Activated naive CD8-positive, alpha-beta T cell treated with anti-CD3 and anti-CD28 coated beads, Interleukin-2, amount 10 ng/mL, durations not matched to agents 7 days and 5 days (primary cell): ENCODE results near the gene PDE4D. TPM values are rescaled to one million over a fixed set of nuclear protein-coding genes. Genes with fewer than 3 reads are reported as not detected.
"Not testable (repeated sequence)": the region's sequence is repeated elsewhere in the genome, so short reads cannot be mapped to it uniquely, and the experiment has no call there.

Experiments
- ATAC-seq: fragments of 150-1000 bp; cut with Tn5 transposase; one replicate; pipeline ENCODE4 v1.10.0; 2021; ENCODE audit warnings: low read depth, moderate library complexity
- POLR2A ChIA-PET: fragments of 350-600 bp; sonication (Branson Sonifier 250); formaldehyde crosslinking; loops from one replicate; lab custom pipeline; 2021; ENCODE audit warnings: antibody characterized with exemption; lab: Charles Lee
- DNase-seq: peaks from one replicate; pipeline ENCODE4 v3.0.0; 2021
- H3K27ac Mint-ChIP-seq: one replicate; pipeline ENCODE4 v1.8.0; 2022; ENCODE audit warnings: mild to moderate bottlenecking, mixed read lengths
- H3K27me3 Mint-ChIP-seq: one replicate; pipeline ENCODE4 v1.8.0; 2022; ENCODE audit warnings: mild to moderate bottlenecking, moderate library complexity, mixed read lengths
- H3K36me3 Mint-ChIP-seq: one replicate; pipeline ENCODE4 v1.8.0; 2021; ENCODE audit warnings: mild to moderate bottlenecking, mixed read lengths
- H3K4me1 Mint-ChIP-seq: one replicate; pipeline ENCODE4 v1.8.0; 2021; ENCODE audit warnings: mixed read lengths
- H3K4me3 Mint-ChIP-seq: one replicate; pipeline ENCODE4 v1.8.0; 2022; ENCODE audit warnings: mild to moderate bottlenecking, moderate library complexity, mixed read lengths
- H3K9me3 Mint-ChIP-seq: one replicate; pipeline ENCODE4 v1.8.0; 2021; ENCODE audit warnings: mixed read lengths
- total RNA-seq, 2 experiments: library from RNA; stranded (reverse); gene quantifications; one replicate each; pipeline ENCODE4 v1.2.3, GENCODE V29; 2021

The PDE4D gene
- total RNA-seq, 2 experiments from 2014 or later, result 65.1 to 67.1 TPM

- POLR2A ChIA-PET, result no interaction called here
- no peak for ATAC-seq
- H3K27me3 Mint-ChIP-seq, result peaks cover 4% of the 10 kb centered on the region
Observed at GRCh38 chr5:59421986-59422941, 471.3 kb downstream of the PDE4D start.

GRCh38 chr5:59420596-59420995, 472.9 kb downstream of the PDE4D start:
- Mint-ChIP-seq H3K36me3 (no peaks in the 10 kb centered on the region), H3K27ac (no peak overlapping the region), H3K4me1 (no peaks in the 10 kb centered on the region), H3K27me3 (peaks cover 5% of the 10 kb centered on the region), H3K4me3 (no peak overlapping the region), H3K9me3 (no peaks in the 10 kb centered on the region)
- ATAC-seq (no peak), DNase-seq (no peak)
- POLR2A ChIA-PET, result interaction anchor here (0.6 kb wide), 1 partner anchor 219 kb away, joined by 3 read pairs; no protein-coding TSS in a partner anchor

More at GRCh38 chr5:59421986-59422941, 471.3 kb downstream of the PDE4D start:
- no peak for DNase-seq
- H3K9me3 Mint-ChIP-seq, result no peaks in the 10 kb centered on the region
- H3K36me3 Mint-ChIP-seq, result no peaks in the 10 kb centered on the region
- no peaks in the 10 kb centered on the region for H3K4me1 Mint-ChIP-seq
- no peak overlapping the region for H3K27ac Mint-ChIP-seq
- H3K4me3 Mint-ChIP-seq, result no peak overlapping the region

- no peaks in the 10 kb centered on the region for H3K4me1 Mint-ChIP-seq
- POLR2A ChIA-PET, result no interaction called here
- no peaks in the 10 kb centered on the region for H3K9me3 Mint-ChIP-seq
Observed at GRCh38 chr5:59418808-59419207, 474.7 kb downstream of the PDE4D start.

GRCh38 chr5:59416451-59416850, 477.1 kb downstream of the PDE4D start:
- Mint-ChIP-seq H3K4me1 (no peaks in the 10 kb centered on the region), H3K27ac (no peak overlapping the region), H3K4me3 (no peak overlapping the region), H3K27me3 (peaks cover 3% of the 10 kb centered on the region), H3K36me3 (no peaks in the 10 kb centered on the region), H3K9me3 (no peaks in the 10 kb centered on the region)
- POLR2A ChIA-PET, result no interaction called here
- DNase-seq (no peak), ATAC-seq (no peak)

More at GRCh38 chr5:59418808-59419207, 474.7 kb downstream of the PDE4D start:
- no peaks in the 10 kb centered on the region for H3K36me3 Mint-ChIP-seq
- H3K4me3 Mint-ChIP-seq, result no peak overlapping the region
- ATAC-seq (no peak), DNase-seq (no peak)
- H3K27ac Mint-ChIP-seq, result no peak overlapping the region
- peaks cover 4% of the 10 kb centered on the region for H3K27me3 Mint-ChIP-seq

GRCh38 chr5:59416026-59416425, 477.5 kb downstream of the PDE4D start:
- DNase-seq, result no peak
- POLR2A ChIA-PET, result no interaction called here
- H3K4me1 Mint-ChIP-seq, result no peaks in the 10 kb centered on the region
- no peak overlapping the region for H3K4me3 Mint-ChIP-seq
- no peak for ATAC-seq
- H3K36me3 Mint-ChIP-seq, result no peaks in the 10 kb centered on the region
- H3K27ac Mint-ChIP-seq, result no peak overlapping the region
- H3K9me3 Mint-ChIP-seq, result no peaks in the 10 kb centered on the region
- peaks cover 2% of the 10 kb centered on the region for H3K27me3 Mint-ChIP-seq

GRCh38 chr5:59412428-59412827, 481.1 kb downstream of the PDE4D start:
- Mint-ChIP-seq H3K27ac (no peak overlapping the region), H3K36me3 (no peaks in the 10 kb centered on the region), H3K27me3 (peaks cover 2% of the 10 kb centered on the region), H3K9me3 (peaks cover 2% of the 10 kb centered on the region), H3K4me1 (no peaks in the 10 kb centered on the region), H3K4me3 (no peak overlapping the region)
- POLR2A ChIA-PET, result no interaction called here
- no peak for ATAC-seq
- DNase-seq, result no peak

GRCh38 chr5:59408997-59409396, 484.5 kb downstream of the PDE4D start:
- H3K9me3 Mint-ChIP-seq, H3K4me3 Mint-ChIP-seq, ATAC-seq, DNase-seq, H3K27ac Mint-ChIP-seq, H3K4me1 Mint-ChIP-seq, H3K36me3 Mint-ChIP-seq, POLR2A ChIA-PET, H3K27me3 Mint-ChIP-seq: not testable (repeated sequence)

GRCh38 chr5:59407967-59408366, 485.6 kb downstream of the PDE4D start:
- Mint-ChIP-seq H3K9me3 (peaks cover 2% of the 10 kb centered on the region), H3K27ac (no peak overlapping the region), H3K4me1 (no peaks in the 10 kb centered on the region), H3K27me3 (no peaks in the 10 kb centered on the region), H3K4me3 (no peak overlapping the region), H3K36me3 (no peaks in the 10 kb centered on the region)
- POLR2A ChIA-PET, result no interaction called here
- DNase-seq (no peak), ATAC-seq (no peak)

GRCh38 chr5:59401637-59402036, 491.9 kb downstream of the PDE4D start:
- POLR2A ChIA-PET, result no interaction called here
- peaks cover 2% of the 10 kb centered on the region for H3K27me3 Mint-ChIP-seq
- ATAC-seq, result no peak
- no peaks in the 10 kb centered on the region for H3K36me3 Mint-ChIP-seq
- no peaks in the 10 kb centered on the region for H3K9me3 Mint-ChIP-seq
- H3K4me1 Mint-ChIP-seq, result no peaks in the 10 kb centered on the region
- no peak for DNase-seq
- no peak overlapping the region for H3K27ac Mint-ChIP-seq
- no peak overlapping the region for H3K4me3 Mint-ChIP-seq

GRCh38 chr5:59394956-59395355, 498.6 kb downstream of the PDE4D start:
- ATAC-seq, H3K36me3 Mint-ChIP-seq, H3K27ac Mint-ChIP-seq, POLR2A ChIA-PET, DNase-seq, H3K4me1 Mint-ChIP-seq, H3K9me3 Mint-ChIP-seq, H3K4me3 Mint-ChIP-seq, H3K27me3 Mint-ChIP-seq: not testable (repeated sequence)

- no peak for DNase-seq
Observed at GRCh38 chr5:59393585-59394420, 499.7 kb downstream of the PDE4D start.

GRCh38 chr5:59391576-59391975, 501.9 kb downstream of the PDE4D start:
- POLR2A ChIA-PET, result no interaction called here
- Mint-ChIP-seq H3K4me1 (no peaks in the 10 kb centered on the region), H3K9me3 (no peaks in the 10 kb centered on the region), H3K27ac (no peak overlapping the region), H3K4me3 (no peak overlapping the region), H3K36me3 (no peaks in the 10 kb centered on the region), H3K27me3 (peaks cover 12% of the 10 kb centered on the region)
- DNase-seq (no peak), ATAC-seq (no peak)

More at GRCh38 chr5:59393585-59394420, 499.7 kb downstream of the PDE4D start:
- no peaks in the 10 kb centered on the region for H3K36me3 Mint-ChIP-seq
- no peak overlapping the region for H3K27ac Mint-ChIP-seq
- H3K9me3 Mint-ChIP-seq, result no peaks in the 10 kb centered on the region
- peaks cover 7% of the 10 kb centered on the region for H3K27me3 Mint-ChIP-seq
- H3K4me3 Mint-ChIP-seq, result no peak overlapping the region
- H3K4me1 Mint-ChIP-seq, result no peaks in the 10 kb centered on the region
- POLR2A ChIA-PET, result no interaction called here
- no peak for ATAC-seq

- DNase-seq, result no peak
- POLR2A ChIA-PET, result no interaction called here
- no peaks in the 10 kb centered on the region for H3K36me3 Mint-ChIP-seq
- no peak for ATAC-seq
- no peak overlapping the region for H3K27ac Mint-ChIP-seq
- peaks cover 16% of the 10 kb centered on the region for H3K27me3 Mint-ChIP-seq
- H3K4me1 Mint-ChIP-seq, result no peaks in the 10 kb centered on the region
- H3K9me3 Mint-ChIP-seq, result no peaks in the 10 kb centered on the region
- H3K4me3 Mint-ChIP-seq, result no peak overlapping the region
Observed at GRCh38 chr5:59390989-59391388, 502.5 kb downstream of the PDE4D start.
